Bronchial epithelial cell (primary cell): ENCODE data around the gene NEURL1. TPM values are rescaled to one million over a fixed set of nuclear protein-coding genes. Genes with fewer than 3 reads are reported as not detected.

Experiments
- DNase-seq: peaks from one replicate; pipeline ENCODE4 v3.0.0-alpha.2; 2010; ENCODE audit warnings: low read depth
- FAIRE-seq: peaks from 2 replicates; lab custom pipeline; 2011; peaks lifted over from hg19 to GRCh38; lab: Jason Lieb, UNC
- H3K27me3 ChIP-seq: 2 replicates; pipeline ENCODE4 v1.5.1; 2011; ENCODE audit warnings: low read length; ENCODE audit not compliant: control insufficient read depth, insufficient read depth
- H3K36me3 ChIP-seq: 2 replicates; pipeline ENCODE4 v1.5.1; 2011; ENCODE audit warnings: low read length; ENCODE audit not compliant: control insufficient read depth, insufficient read depth
- H3K4me3 ChIP-seq: 2 replicates; pipeline ENCODE4 v1.5.1; 2011; ENCODE audit warnings: mild to moderate bottlenecking, low read depth, low read length, control low read depth
- CTCF ChIP-seq: IDR thresholded peaks from 2 replicates; pipeline ENCODE4 v1.5.1; 2011; ENCODE audit warnings: mild to moderate bottlenecking, moderate library complexity, low read length, control low read depth, inconsistent platforms; ENCODE audit not compliant: insufficient read depth, severe bottlenecking
- total RNA-seq: library from RNA; depleted of rRNA; stranded (reverse); fragments of >200 nt; gene quantifications from 2 replicates; pipeline ENCODE4 v1.2.1, GENCODE V29; 2014

NEURL1 gene
- total RNA-seq, 1 donor from 2014 or later, result 1.1 TPM

GRCh38 chr10:103585011-103585405 is 91.5 kb downstream of the NEURL1 start:
- Histone ChIP-seq H3K27me3 (peaks cover 4% of the 10 kb centered on the region), H3K36me3 (no peaks in the 10 kb centered on the region), H3K4me3 (no peak overlapping the region)
- DNase-seq (no peak), FAIRE-seq (no peak)
- TF ChIP-seq CTCF, result no peak

- Histone ChIP-seq H3K4me3 (no peak overlapping the region), H3K36me3 (no peaks in the 10 kb centered on the region), H3K27me3 (peaks cover under 1% of the 10 kb centered on the region)
- no peak for TF ChIP-seq CTCF
- FAIRE-seq (no peak), DNase-seq (no peak)
Measured at GRCh38 chr10:103587073-103587472, 93.6 kb downstream of the NEURL1 start.

GRCh38 chr10:103589074-103589630 is 95.6 kb downstream of the NEURL1 start:
- FAIRE-seq (no peak), DNase-seq (no peak)
- no peak for TF ChIP-seq CTCF
- Histone ChIP-seq H3K27me3 (no peaks in the 10 kb centered on the region), H3K36me3 (no peaks in the 10 kb centered on the region), H3K4me3 (no peak overlapping the region)

GRCh38 chr10:103590060-103590459 is 96.6 kb downstream of the NEURL1 start:
- no peak for FAIRE-seq
- Histone ChIP-seq H3K36me3 (no peaks in the 10 kb centered on the region), H3K27me3 (no peaks in the 10 kb centered on the region), H3K4me3 (no peak overlapping the region)
- TF ChIP-seq CTCF, result no peak
- no peak for DNase-seq

- FAIRE-seq, result peak; percentile 72
Measured at GRCh38 chr10:103590744-103591291, 97.3 kb downstream of the NEURL1 start.

More at GRCh38 chr10:103590744-103591291, 97.3 kb downstream of the NEURL1 start:
- Histone ChIP-seq H3K36me3 (no peaks in the 10 kb centered on the region), H3K27me3 (no peaks in the 10 kb centered on the region), H3K4me3 (no peak overlapping the region)
- DNase-seq, result no peak
- TF ChIP-seq CTCF, result no peak
